Neuron (in vitro differentiated cells): ENCODE measurements around the gene ANGPTL4.
A peak's percentile ranks its signal among the peaks of the same experiment; 100 is the strongest.
"Not testable (repeated sequence)": the region's sequence is repeated elsewhere in the genome, so short reads cannot be mapped to it uniquely, and the experiment has no call there.

Experiments used
- H2AFZ ChIP-seq: one replicate; pipeline ENCODE4 v1.6.1; 2013; ENCODE audit warnings: low read depth, mild to moderate bottlenecking, inconsistent platforms, low read length, moderate library complexity
- H3K27me3 ChIP-seq: one replicate; pipeline ENCODE4 v1.6.1; 2013; ENCODE audit warnings: low read length; ENCODE audit not compliant: insufficient read depth
- H3K36me3 ChIP-seq: one replicate; pipeline ENCODE4 v1.6.1; 2013; ENCODE audit warnings: low read length; ENCODE audit not compliant: insufficient read depth
- H3K4me1 ChIP-seq: one replicate; pipeline ENCODE4 v1.6.1; 2013; ENCODE audit warnings: low read length; ENCODE audit not compliant: insufficient read depth
- H3K4me3 ChIP-seq: 2 replicates; pipeline ENCODE4 v1.5.1; 2013; ENCODE audit warnings: mild to moderate bottlenecking, low read length, moderate library complexity
- H3K9me3 ChIP-seq: one replicate; pipeline ENCODE4 v1.6.1; 2013; ENCODE audit warnings: low read length

The ANGPTL4 gene

GRCh38 chr19:8338835-8339234 is 25.1 kb upstream of the ANGPTL4 start:
- no peak overlapping the region for H3K4me3 ChIP-seq
- no peaks in the 10 kb centered on the region for H3K9me3 ChIP-seq
- no peak overlapping the region for H2AFZ ChIP-seq
- H3K4me1 ChIP-seq = no peaks in the 10 kb centered on the region
- H3K36me3 ChIP-seq = no peaks in the 10 kb centered on the region
- peaks cover 48% of the 10 kb centered on the region for H3K27me3 ChIP-seq

DNA sequence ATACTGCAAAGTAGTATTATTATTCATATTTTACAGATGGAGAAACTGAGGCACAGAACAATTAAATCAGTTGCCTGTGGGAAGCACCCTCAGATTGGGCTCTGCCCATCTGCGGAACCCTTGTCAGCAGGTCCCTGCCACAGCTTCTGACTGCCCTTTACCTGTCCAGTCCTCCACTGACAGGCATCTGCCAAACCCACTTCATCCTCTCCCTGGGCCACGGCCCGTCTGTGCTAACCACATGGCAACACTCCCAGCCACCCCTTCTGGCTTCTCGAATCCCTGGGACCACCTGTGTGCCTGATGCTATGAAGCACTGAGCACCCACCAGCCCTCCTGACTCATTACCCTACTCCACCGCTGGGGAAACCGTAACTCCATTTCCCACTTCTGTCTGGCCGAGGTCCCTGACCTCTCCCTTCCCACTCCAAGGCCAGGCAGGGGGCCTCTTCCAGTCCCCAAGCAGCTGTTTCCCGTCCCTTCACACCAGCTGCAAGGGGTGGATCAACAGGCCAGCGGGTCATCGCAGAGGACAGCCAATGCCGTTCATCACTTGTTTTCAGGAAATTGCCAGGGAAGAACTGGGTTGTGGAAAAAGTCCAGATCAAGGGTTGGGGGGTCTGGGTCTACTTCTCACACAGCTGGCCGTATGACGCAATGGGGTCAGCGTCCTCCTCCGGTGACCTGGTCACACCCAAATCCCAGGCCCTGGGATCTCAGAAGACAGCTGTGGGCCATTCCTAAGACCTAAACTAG is 23.4 kb upstream of the ANGPTL4 start:
- H3K27me3 ChIP-seq = peaks cover 38% of the 10 kb centered on the region
- no peak overlapping the region for H2AFZ ChIP-seq
- no peak overlapping the region for H3K4me3 ChIP-seq
- no peaks in the 10 kb centered on the region for H3K36me3 ChIP-seq
- H3K9me3 ChIP-seq = no peaks in the 10 kb centered on the region
- H3K4me1 ChIP-seq = no peaks in the 10 kb centered on the region

DNA sequence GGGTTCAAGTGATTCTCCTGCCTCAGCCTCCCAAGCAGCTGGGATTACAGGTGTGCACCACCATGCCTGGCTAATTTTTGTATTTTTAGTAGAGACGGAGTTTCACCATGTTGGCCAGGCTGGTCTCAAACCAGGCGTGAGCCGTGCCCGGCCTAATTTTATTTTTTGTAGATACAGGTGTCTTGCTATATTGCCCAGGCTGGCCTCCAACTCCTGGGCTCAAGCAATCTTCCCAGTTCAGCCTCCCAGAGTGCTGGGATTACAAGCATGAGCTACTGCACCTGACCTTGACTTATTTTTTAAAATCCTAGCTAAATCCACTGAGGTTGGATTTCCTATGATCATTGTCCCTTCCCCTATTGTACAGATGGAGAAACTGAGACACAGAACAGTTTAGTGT is 22.5 kb upstream of the ANGPTL4 start:
- H3K27me3 ChIP-seq = peaks cover 31% of the 10 kb centered on the region
- H3K9me3 ChIP-seq, H3K4me1 ChIP-seq, H3K4me3 ChIP-seq, H2AFZ ChIP-seq, H3K36me3 ChIP-seq: not testable (repeated sequence)

GRCh38 chr19:8342316-8342683 is 21.7 kb upstream of the ANGPTL4 start:
- Histone ChIP-seq H3K4me1 (no peaks in the 10 kb centered on the region), H2AFZ (no peak overlapping the region), H3K4me3 (no peak overlapping the region), H3K27me3 (peaks cover 27% of the 10 kb centered on the region), H3K9me3 (no peaks in the 10 kb centered on the region), H3K36me3 (no peaks in the 10 kb centered on the region)

DNA sequence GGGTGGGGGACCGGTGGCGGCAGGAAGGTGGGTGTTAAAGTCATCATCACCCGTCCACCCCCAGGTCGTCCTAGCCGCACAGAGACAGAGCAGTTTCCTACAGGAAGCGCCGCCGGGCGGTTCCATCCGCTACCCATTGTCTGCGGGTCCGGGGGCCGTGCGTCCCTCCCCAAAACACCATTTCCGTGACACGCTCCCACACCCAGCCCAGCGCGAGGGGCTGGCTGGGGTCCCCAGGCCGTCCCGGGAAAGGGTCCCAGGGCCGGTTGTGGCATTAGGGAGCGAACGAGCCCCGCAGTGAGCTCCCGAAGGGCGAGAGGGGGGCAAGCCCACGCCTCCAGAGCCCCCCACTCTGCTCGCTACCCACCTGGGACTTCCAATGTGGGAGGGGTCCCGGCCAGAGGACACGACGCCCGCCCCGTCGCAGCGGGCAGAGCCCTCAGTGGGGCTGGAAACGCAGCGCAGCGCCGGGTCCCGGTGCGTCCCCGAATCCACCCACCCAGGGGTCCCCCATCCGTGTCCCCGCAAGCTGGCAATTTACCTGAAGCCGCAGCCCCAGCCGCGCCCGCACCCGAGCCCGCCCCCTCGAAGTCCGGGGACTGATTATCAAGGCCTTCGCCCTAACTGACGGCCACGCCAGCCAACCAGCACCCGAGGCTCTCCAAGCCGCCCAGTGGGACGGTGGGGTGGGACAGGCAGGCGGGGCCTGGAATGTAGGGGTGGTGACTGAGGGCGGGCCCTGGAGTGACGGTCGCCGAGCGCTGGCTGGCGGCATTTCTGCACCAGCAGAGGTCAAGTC is 21.1 kb upstream of the ANGPTL4 start, which contains the start of gene KANK3:
TSS of gene KANK3 (minus strand) at position 579 of the 799 bp plus-strand sequence. CDS start 5,434 bp downstream, outside the sequence.
- Histone ChIP-seq H3K4me3 (peak within 1 kb of the TSS; percentile 28), H3K4me1 (no peaks in the 10 kb centered on the region), H3K36me3 (no peaks in the 10 kb centered on the region), H2AFZ (peak within 1 kb of the TSS; percentile 74), H3K27me3 (peaks cover 24% of the 10 kb centered on the region), H3K9me3 (no peaks in the 10 kb centered on the region)

- H3K4me3 ChIP-seq = no peak overlapping the region
Measured at GRCh38 chr19:8343483-8343844, 20.5 kb upstream of the ANGPTL4 start.

GRCh38 chr19:8349629-8350372 is 14.2 kb upstream of the ANGPTL4 start:
- H3K36me3 ChIP-seq, H3K4me3 ChIP-seq, H2AFZ ChIP-seq, H3K4me1 ChIP-seq, H3K27me3 ChIP-seq, H3K9me3 ChIP-seq: not testable (repeated sequence)

More at GRCh38 chr19:8343483-8343844, 20.5 kb upstream of the ANGPTL4 start:
- Histone ChIP-seq H3K9me3 (no peaks in the 10 kb centered on the region), H3K36me3 (no peaks in the 10 kb centered on the region), H3K4me1 (no peaks in the 10 kb centered on the region), H3K27me3 (peaks cover 24% of the 10 kb centered on the region), H2AFZ (no peak overlapping the region)

GRCh38 chr19:8352134-8352827 is 11.7 kb upstream of the ANGPTL4 start:
- no peaks in the 10 kb centered on the region for H3K27me3 ChIP-seq
- H3K36me3 ChIP-seq = no peaks in the 10 kb centered on the region
- H3K4me1 ChIP-seq = peaks cover 6% of the 10 kb centered on the region
- peak overlapping the region; percentile 62 for H2AFZ ChIP-seq
- H3K4me3 ChIP-seq = peak overlapping the region; percentile 24
- H3K9me3 ChIP-seq = no peaks in the 10 kb centered on the region

- H2AFZ ChIP-seq, H3K4me1 ChIP-seq, H3K9me3 ChIP-seq, H3K36me3 ChIP-seq, H3K27me3 ChIP-seq, H3K4me3 ChIP-seq: not testable (repeated sequence)
Measured at GRCh38 chr19:8352845-8353244, 11.1 kb upstream of the ANGPTL4 start.

- H3K36me3 ChIP-seq = no peaks in the 10 kb centered on the region
- peaks cover 6% of the 10 kb centered on the region for H3K4me1 ChIP-seq
- H2AFZ ChIP-seq = no peak overlapping the region
Measured at GRCh38 chr19:8355631-8356402, 8.1 kb upstream of the ANGPTL4 start.

DNA sequence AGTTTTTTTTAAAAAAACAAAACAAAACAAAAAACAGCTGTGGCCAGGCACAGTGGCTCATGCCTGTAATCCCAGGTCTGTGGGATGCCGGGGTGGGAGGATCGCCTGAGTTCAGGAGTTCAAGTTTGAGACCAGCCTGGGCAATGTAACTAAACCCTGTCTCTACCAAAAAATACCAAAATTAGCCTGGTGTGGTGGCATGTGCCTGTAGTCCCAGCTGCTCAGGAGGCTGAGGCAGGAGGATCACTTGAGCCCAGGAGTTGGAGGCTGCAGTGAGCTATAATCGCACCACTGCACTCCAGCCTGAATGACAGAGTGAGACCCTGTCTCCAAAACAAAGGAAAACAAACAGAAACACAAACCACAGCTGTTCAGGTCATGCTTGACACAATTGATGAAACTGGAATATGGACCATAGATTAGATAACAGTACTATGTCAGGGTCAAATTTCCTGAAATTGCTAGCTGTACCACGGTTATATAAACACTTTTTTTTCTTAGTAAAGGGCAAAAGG is 6.9 kb upstream of the ANGPTL4 start:
- no peaks in the 10 kb centered on the region for H3K27me3 ChIP-seq
- no peaks in the 10 kb centered on the region for H3K9me3 ChIP-seq
- no peak overlapping the region for H3K4me3 ChIP-seq
- peaks cover 5% of the 10 kb centered on the region for H3K4me1 ChIP-seq
- H3K36me3 ChIP-seq = no peaks in the 10 kb centered on the region
- no peak overlapping the region for H2AFZ ChIP-seq

More at GRCh38 chr19:8355631-8356402, 8.1 kb upstream of the ANGPTL4 start:
- H3K4me3 ChIP-seq = no peak overlapping the region
- H3K27me3 ChIP-seq = no peaks in the 10 kb centered on the region
- H3K9me3 ChIP-seq = no peaks in the 10 kb centered on the region

- H2AFZ ChIP-seq = no peak overlapping the region
- H3K36me3 ChIP-seq = no peaks in the 10 kb centered on the region
- H3K4me1 ChIP-seq = peaks cover 4% of the 10 kb centered on the region
- H3K27me3 ChIP-seq = peaks cover 2% of the 10 kb centered on the region
- no peak overlapping the region for H3K4me3 ChIP-seq
- H3K9me3 ChIP-seq = no peaks in the 10 kb centered on the region
Measured at GRCh38 chr19:8358948-8359347, 5.0 kb upstream of the ANGPTL4 start.
